ENCODE data around the gene FKBP6. TPM values are rescaled to one million over a fixed set of nuclear protein-coding genes. Genes with fewer than 3 reads are reported as not detected.

Gene FKBP6
- total RNA-seq, 4 donors from 2014 or later, result not detected

- TF ChIP-seq POLR2A (IDR thresholded peaks at IDR 0.05) (no peak), EP300 (IDR thresholded peaks at IDR 0.05) (no peak), POLR2AphosphoS5 (IDR thresholded peaks at IDR 0.05) (no peak)
- TF ChIP-seq, protein P1, sequence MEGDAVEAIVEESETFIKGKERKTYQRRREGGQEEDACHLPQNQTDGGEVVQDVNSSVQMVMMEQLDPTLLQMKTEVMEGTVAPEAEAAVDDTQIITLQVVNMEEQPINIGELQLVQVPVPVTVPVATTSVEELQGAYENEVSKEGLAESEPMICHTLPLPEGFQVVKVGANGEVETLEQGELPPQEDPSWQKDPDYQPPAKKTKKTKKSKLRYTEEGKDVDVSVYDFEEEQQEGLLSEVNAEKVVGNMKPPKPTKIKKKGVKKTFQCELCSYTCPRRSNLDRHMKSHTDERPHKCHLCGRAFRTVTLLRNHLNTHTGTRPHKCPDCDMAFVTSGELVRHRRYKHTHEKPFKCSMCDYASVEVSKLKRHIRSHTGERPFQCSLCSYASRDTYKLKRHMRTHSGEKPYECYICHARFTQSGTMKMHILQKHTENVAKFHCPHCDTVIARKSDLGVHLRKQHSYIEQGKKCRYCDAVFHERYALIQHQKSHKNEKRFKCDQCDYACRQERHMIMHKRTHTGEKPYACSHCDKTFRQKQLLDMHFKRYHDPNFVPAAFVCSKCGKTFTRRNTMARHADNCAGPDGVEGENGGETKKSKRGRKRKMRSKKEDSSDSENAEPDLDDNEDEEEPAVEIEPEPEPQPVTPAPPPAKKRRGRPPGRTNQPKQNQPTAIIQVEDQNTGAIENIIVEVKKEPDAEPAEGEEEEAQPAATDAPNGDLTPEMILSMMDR (IDR thresholded peaks at IDR 0.05), result no peak
- Histone ChIP-seq H3K27me3 (peaks cover 13% of the 10 kb centered on the region), H3K4me1 (peaks cover 0 to 8% (median 0%) of the 10 kb centered on the region in 3 donors), H3K27ac (no peak overlapping the region), H3K9me3 (no peaks in the 10 kb centered on the region), H3K4me3 (no peak overlapping the region), H3K36me3 (no peaks in the 10 kb centered on the region)
- no peak for ATAC-seq
- 81 to 84% methylated on average over 6 to 7 of the region's 7 CpGs for WGBS, 2 donors (ENCODE audit: low coverage in 1 of 2)
Observed at GRCh38 chr7:73343671-73344380, 15.9 kb downstream of the FKBP6 start.

GRCh38 chr7:73345538-73345937 lies 17.6 kb downstream of the FKBP6 start:
- no peak overlapping the region for H3K4me3 ChIP-seq
- TF ChIP-seq POLR2A (IDR thresholded peaks at IDR 0.05) (no peak), EP300 (IDR thresholded peaks at IDR 0.05) (no peak), POLR2AphosphoS5 (IDR thresholded peaks at IDR 0.05) (no peak)
- TF ChIP-seq, protein P1 (IDR thresholded peaks at IDR 0.05), result no peak
- 61 to 85% methylated on average over 3 to 4 of the region's 4 CpGs for WGBS, 2 donors (ENCODE audit: low coverage in 1 of 2)
- no peak overlapping the region for H3K27ac ChIP-seq
- H3K4me1 ChIP-seq, result peaks cover 0 to 8% (median 0%) of the 10 kb centered on the region in 3 donors
- ATAC-seq, result no peak
- no peaks in the 10 kb centered on the region for H3K36me3 ChIP-seq
- H3K9me3 ChIP-seq, result no peaks in the 10 kb centered on the region
- peaks cover 7% of the 10 kb centered on the region for H3K27me3 ChIP-seq

DNA sequence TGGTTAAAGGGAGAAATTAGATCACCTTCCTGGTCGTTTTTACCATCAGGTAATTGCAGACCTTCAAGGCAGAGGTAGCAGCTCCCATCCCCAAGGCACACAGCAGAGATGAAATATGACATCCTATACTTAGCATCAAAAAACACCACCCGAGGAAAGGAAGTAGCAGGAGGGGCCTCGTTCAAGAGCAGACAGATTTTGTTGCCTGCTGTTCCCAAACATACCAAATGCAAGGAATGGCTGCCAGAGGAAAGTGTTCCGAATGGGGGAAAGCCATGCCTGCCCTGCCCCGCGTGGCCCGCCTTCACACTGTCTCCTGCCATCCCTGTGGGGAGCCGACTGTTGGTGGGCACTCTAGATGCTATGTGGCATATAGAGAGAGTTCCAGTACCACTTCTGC lies 18.0 kb downstream of the FKBP6 start:
- Histone ChIP-seq H3K36me3 (no peaks in the 10 kb centered on the region), H3K27me3 (peaks cover 6% of the 10 kb centered on the region), H3K9me3 (no peaks in the 10 kb centered on the region), H3K4me1 (peaks cover 0 to 8% (median 0%) of the 10 kb centered on the region in 3 donors), H3K4me3 (no peak overlapping the region), H3K27ac (no peak overlapping the region)
- WGBS, 2 donors (ENCODE audit: low coverage in 1 of 2), result 59 to 64% methylated on average over 5 of the region's 8 CpGs
- TF ChIP-seq, protein P1 (IDR thresholded peaks at IDR 0.05), result no peak
- TF ChIP-seq EP300 (IDR thresholded peaks at IDR 0.05) (no peak), POLR2A (IDR thresholded peaks at IDR 0.05) (no peak), POLR2AphosphoS5 (IDR thresholded peaks at IDR 0.05) (no peak)
- ATAC-seq, result no peak

- Histone ChIP-seq H3K9me3 (peaks cover 0 to 4% (median 0%) of the 10 kb centered on the region in 3 donors), H3K27me3 (no peaks in the 10 kb centered on the region), H3K4me1 (no peaks in the 10 kb centered on the region), H3K36me3 (no peaks in the 10 kb centered on the region), H3K27ac (no peak overlapping the region), H3K4me3 (no peak overlapping the region)
- TF ChIP-seq EP300 (IDR thresholded peaks at IDR 0.05) (no peak), POLR2AphosphoS5 (IDR thresholded peaks at IDR 0.05) (no peak), POLR2A (IDR thresholded peaks at IDR 0.05) (no peak)
- TF ChIP-seq, protein P1 (IDR thresholded peaks at IDR 0.05), result no peak
- 77 to 85% methylated on average over 2 to 5 of the region's 6 CpGs for WGBS, 2 donors (ENCODE audit: low coverage in 1 of 2)
- ATAC-seq, result no peak
Observed at GRCh38 chr7:73349763-73350162, 21.8 kb downstream of the FKBP6 start.
